Stimulated activated CD8-positive, alpha-beta memory T cell treated with anti-CD3 and anti-CD28 coated beads, Interleukin-4, amount 100 ng/mL, for 48 hours (primary cell): ENCODE data around the gene VASP.
A peak's percentile ranks its signal among the peaks of the same experiment; 100 is the strongest.
"Not testable (repeated sequence)": the region's sequence is repeated elsewhere in the genome, so short reads cannot be mapped to it uniquely, and the experiment has no call there.

ENCODE experiments used
- DNase-seq: peaks from one replicate; pipeline ENCODE4 v3.0.0-alpha.2; 2020

Gene VASP

GRCh38 chr19:45498411-45499195, 8.7 kb upstream of the VASP start, which contains the start of gene PPM1N:
Gene PPM1N, plus strand, starts transcription at chr19:45498443. Its CDS starts 30 bp downstream, at chr19:45498473.
- peak; percentile 80 for DNase-seq

GRCh38 chr19:45499196-45500180, 7.8 kb upstream of the VASP start:
- DNase-seq, result peak; percentile 88

- no peak for DNase-seq
Measured at GRCh38 chr19:45500918-45501729, 6.2 kb upstream of the VASP start.

DNA sequence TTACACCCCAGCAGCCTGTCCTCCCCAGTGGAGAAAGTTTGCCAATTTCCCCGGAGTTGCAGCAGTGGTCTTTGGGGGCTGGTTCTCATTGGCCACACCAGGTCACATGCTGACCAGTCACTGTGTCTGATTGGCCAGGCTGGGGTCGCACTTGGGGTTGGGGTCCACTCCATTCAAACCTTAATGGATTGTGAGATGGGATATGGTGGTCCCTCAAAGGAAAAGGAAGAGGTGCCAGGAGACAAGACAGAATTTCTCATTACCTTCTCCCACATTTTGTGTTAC, 5.6 kb upstream of the VASP start:
- no peak for DNase-seq

DNA sequence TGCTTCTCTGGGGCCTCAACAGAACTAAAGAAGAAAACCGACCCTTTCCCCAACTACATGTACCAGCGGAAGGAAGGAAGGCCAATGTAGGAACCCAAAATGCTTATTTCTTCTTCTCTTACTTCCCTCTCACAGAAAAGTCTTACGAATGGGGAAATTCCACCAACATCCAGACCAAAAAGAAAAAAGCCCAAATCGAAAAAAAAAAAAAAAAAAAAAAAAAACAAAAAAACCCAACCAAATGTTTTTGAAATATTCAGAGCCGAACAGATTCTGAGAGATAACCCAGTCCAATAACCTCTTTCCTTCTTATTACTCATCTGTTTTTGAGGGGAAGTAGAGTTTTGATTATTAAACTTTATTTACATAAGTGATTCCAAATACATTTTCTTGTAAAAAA, 5.2 kb upstream of the VASP start:
- DNase-seq, result no peak

DNA sequence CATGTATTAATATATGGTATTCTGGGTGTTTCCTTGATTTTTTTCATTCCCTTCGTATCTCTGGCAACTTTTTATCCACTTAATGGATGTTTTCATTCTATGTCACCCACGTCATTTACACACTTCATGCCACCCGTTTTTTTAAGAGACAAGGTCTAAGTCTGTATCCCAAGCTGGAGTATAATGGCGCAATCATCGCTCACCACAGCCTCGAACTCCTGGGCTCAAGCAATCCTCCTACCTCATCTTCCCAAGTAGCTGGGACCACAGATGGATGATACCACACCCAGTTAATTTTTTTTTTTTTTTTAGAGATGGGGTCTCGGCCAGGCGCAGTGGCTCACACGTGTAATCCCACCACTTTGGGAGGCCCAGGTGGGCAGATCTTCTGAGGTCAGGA, 3.4 kb upstream of the VASP start:
- DNase-seq, result no peak

DNA sequence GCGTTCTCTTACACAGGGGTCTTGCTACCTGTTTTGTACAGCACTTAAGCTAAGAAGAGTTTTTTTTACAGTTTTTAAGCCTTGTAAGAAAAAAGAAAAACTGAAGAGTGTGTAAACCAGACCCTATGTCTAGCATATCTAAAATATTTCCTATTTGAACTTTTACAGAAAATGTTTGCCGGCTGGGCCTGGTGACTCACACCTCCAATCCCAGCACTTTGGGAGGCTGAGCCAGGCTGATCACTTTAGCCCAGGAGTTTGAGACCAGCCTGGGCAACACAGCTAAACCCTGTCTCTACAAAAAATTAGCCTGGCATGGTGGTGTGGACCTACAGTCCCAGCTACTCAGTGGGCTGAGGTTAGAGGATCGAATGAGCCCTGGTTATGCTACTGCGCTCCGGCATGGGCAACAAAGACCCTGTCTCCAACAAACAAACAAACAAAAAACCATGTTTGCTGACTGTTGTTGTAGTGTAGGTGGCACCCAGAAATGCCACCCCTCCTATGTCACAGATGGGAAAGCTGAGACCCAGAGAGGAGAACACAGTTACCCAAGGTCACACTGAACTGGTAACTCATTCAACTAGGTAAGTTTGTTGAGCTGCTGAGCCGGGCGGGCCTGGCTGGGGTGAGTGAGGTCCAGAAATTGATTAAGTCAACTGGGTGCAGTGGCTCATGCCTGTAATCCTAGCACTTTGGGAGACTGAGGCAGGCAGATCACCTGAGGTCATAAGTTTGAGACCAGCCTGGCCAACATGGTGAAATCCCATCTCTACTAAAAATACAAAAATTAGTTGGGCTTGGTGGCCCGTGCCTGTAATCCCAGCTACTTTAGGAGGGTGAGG, 1.9 kb upstream of the VASP start:
- DNase-seq, result no peak

DNA sequence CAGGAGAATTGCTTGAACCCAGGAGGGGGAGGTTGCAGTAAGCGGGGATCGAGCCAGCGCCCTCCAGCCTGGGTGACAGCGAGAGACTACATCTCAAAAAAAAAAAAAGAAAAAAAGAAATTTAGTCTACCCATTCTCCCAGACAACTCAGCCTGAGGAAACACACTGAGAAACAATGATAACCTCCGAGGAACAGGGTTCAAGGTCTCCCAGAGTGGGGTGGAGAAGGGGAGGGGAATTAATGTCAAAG, 1.4 kb upstream of the VASP start:
- DNase-seq, result no peak

- peak; percentile 100 for DNase-seq
Measured at GRCh38 chr19:45506246-45506988, 862 bp upstream of the VASP start.

DNA sequence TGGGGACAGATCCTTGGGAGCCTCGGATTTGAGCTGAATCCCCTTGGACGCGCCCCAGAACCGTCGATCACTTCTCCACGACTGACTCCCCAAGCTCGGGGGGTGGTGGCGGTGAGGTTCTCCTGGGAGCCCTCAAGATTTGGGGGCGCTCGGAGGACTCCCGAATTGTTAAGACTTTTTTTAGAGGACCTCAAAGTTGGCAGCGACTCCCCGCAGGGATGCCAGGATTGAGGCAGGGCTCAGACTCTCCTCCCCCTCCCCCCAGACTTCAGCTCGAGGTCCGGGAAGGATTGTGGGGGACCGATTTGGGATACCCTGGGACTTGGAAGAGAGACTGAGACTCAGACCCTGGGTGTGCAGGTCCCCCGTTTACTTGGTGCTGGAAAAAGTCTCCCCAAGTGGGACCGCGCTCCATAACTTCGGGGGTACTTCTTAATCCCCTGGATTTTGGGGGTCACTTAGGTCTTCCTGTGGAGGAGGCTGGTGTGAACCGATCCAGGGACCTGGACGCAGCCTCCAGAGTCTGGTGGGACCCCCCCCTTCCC, 665 bp downstream of the VASP start:
- no peak for DNase-seq

GRCh38 chr19:45508417-45508860, 1.2 kb downstream of the VASP start:
- peak; percentile 75 for DNase-seq

DNA sequence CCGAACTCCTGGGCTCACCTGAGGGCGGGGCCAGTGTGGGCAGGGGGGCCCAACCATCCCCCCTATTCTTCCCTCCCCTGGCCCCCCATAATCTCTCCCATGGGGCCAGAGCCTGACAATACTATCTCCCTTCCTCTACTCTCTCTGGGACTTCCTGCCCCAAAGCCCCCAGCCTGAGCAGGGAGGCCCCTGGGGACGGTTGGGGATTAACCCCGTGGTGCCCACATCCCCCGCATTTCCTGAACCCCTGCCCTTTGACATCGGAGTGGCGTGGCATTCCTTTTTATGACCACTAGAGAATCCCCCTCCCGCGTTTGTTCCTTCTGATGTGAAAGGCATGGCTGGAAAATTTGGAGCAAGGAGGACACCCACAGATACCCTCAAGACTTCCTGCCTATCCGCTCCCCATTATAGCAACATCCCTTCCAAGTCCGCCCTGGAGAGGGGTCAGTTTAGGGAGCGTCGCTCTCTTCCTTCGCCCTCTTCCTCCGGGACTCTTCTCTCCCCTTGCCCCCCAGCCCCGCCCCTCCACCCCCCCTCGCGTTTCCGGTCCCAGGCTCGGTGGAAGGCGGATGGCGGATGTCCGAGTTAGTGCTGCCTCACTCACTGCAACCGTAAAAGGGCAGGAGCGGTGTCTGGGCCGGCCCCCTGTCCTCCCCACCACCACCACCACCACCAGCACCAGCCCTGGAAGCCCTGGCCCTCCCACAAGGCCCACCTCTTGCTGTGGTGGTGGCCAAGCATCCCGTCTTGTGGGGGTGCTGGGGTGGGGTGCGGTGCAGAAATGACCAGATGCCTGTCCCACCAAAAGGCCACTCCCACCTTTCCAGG, 1.8 kb downstream of the VASP start:
- peak; percentile 69 for DNase-seq

- DNase-seq, result no peak
Measured at GRCh38 chr19:45509692-45510015, 2.4 kb downstream of the VASP start.

- not testable (repeated sequence) for DNase-seq
Measured at GRCh38 chr19:45510352-45510751, 3.1 kb downstream of the VASP start.

GRCh38 chr19:45511074-45511473, 3.8 kb downstream of the VASP start:
- no peak for DNase-seq

DNA sequence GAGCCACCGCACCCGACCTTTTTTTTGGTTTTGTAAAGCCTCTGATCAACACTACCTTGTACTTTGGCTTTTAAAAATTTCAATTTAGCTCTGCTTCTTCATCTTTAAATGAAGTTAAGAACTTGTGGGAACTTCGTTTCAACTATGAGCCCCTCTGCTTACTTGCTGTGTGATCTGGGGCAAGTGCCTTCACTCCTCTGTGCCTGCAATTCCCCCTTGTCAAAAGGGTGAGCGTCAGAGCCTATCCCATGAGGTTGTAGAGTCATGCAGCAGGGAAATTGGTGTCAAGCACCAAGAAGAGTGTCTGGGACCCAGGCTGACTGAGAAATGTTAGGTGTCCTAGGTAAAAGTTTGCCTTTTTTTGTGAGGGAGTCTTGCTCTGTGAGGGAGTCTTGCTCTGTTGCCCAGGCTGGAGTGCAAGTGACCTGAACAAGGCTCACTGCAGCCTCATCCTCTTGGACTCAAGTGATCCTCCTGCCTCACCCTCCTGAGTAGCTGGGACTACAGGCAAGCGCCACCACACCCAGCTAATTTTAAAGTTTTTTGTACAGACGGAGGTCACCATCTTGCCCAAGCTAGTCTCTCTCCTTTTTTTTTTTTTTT, 5.7 kb downstream of the VASP start:
- no peak for DNase-seq

- DNase-seq, result no peak
Measured at GRCh38 chr19:45514376-45515051, 7.2 kb downstream of the VASP start.

DNA sequence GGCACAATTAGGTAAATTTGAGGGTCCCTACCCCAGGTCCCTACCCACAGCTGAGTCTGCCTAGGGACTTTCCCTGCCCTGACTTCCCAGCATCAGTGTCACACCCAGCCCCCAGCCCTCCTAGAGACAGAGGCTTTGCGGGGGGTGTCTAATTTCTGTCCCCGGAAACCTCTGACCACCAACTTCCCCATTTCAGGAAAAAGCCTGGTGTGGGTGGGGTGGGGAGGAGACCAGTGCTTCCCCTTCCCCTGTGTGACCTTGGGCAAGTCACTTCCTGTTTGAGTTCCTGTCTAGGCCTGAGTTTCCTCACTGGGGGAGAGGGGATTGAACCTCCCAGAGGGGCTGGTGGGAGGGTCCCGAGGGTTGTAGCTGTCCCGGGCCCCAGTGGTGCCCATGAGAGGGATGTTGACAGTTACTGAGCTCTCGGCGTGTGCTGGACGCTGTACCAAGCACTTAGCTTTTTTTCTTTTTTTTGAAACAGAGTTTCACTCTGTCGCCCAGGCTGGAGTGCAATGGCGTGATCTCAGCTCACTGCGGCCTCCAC, 7.9 kb downstream of the VASP start:
- DNase-seq, result peak; percentile 59

GRCh38 chr19:45515807-45516401, 8.6 kb downstream of the VASP start:
- no peak for DNase-seq
